ENCODE measurements around the gene GUCA2A.

The GUCA2A gene

DNA sequence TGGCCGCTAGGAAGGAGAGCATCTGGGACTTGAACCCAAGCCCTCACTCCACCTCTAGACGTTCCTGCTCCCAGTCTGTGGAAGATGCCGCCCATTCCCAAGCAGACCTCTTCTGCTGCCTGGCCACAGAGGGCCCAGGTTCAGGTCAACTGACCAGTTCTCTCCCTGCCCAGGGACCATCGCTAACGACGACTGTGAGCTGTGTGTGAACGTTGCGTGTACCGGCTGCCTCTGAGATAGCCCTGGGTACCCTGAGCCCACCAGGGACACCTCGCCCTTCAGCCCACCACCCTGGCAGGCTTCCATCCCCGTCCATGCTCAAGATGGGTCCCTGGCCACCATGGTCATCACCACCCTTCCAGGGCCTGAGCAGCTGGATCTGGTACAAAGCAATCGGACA, 9.2 kb downstream of the GUCA2A start:
- DNase-seq (ENCODE audit: low read depth in 1 of 2, low spot score in 1 of 2): no peak

DNA sequence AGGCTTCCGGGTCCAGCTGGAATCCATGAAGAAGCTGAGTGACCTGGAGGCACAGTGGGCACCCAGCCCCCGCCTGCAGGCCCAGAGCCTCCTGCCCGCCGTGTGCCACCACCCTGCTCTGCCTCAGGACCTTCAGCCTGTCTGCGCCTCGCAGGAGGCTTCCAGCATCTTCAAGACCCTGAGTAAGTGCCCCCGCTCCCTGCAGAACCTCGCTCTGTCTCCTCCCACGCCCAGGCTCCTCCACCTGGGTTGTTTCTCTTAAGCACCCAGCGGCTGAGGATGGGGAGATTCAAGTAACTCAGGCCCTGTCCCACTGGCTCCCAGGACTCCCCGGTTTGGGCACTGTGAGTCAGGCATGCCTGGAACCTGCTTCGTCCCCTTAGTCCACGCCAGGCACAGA, 9.9 kb downstream of the GUCA2A start:
- DNase-seq (ENCODE audit: low read depth in 1 of 2, low spot score in 1 of 2): no peak

DNA sequence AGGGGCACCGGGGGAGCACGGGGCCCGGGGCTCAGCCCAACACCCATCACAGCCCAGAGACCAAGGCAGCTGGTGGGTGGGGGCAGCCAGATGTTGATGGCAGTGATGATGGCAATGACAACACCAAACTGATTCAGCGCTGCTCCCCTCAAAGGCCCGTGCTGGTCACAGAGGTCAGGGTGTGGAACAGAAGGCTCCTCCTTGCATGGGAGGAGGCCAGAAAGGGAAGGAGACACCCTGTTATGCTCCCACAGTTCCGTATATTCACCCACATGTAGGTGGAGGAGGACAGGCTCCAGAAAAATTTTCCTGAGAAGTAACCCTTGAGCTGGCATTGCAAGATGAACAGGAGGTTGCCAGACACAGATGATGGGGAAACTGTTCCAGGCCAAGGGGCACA, 10.9 kb downstream of the GUCA2A start:
- DNase-seq (ENCODE audit: low read depth in 1 of 2, low spot score in 1 of 2): no peak

DNA sequence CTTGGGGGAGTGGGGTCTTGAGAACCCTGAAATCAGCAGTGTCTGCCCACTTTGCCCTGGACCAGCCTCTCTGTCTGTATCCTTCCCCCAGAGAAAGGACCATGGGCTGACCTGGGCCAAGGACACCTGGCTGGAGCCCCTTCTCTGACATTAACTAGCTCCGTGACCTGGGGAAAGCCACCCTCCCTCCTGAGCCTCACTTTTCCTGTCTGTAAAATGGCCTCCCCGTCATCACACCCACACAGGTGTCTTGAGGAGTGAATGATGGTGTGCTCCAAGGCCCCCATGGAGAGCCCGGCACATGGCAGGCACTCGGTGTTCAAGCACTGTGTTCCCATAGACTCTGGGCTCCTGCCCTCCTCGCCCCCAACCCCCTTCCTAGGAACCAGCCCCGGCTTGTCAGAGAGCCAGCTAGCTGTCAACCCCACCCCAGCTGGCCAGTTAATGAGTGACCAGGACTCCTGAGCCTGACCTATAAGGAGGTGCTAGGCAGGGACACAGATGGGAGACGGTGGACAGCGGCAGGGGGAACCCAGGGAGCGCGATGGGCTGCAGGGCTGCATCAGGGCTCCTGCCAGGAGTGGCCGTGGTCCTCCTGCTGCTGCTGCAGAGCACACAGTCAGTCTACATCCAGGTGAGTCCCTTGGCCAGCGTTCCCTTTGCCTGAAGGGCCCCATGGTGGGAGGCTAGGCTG, 11.5 kb downstream of the GUCA2A start, which contains the start of gene GUCA2B:
TSS of gene GUCA2B (plus strand) at position 504 of the 694 bp plus-strand sequence. CDS start at position 545, 41 bp downstream.
- no peak for DNase-seq (ENCODE audit: low read depth in 1 of 2, low spot score in 1 of 2)

DNA sequence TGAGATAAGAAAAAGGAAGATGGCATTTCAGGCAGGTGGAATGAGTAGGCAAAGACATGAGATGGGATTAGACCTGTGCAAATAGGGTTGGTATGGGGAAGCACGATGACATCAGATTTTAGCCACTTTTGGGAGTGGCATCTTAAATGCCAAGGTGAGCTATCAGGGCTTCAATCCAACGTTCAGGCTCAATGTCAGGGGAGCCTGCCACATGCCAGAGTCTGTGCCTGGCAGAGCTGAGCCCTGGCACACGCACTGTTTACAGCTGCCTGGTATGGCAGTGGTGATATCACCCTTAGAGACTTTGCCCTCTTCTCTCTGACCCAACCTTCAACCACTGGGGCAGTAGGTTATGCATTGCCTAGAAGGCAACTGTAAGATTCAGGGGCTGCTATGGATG, 12.4 kb downstream of the GUCA2A start:
- DNase-seq (ENCODE audit: low read depth in 1 of 2, low spot score in 1 of 2): no peak

- no peak for DNase-seq (ENCODE audit: low read depth in 1 of 2, low spot score in 1 of 2)
These were observed 13.9 kb downstream of the GUCA2A start for GRCh38 chr1:42150651-42151050.

DNA sequence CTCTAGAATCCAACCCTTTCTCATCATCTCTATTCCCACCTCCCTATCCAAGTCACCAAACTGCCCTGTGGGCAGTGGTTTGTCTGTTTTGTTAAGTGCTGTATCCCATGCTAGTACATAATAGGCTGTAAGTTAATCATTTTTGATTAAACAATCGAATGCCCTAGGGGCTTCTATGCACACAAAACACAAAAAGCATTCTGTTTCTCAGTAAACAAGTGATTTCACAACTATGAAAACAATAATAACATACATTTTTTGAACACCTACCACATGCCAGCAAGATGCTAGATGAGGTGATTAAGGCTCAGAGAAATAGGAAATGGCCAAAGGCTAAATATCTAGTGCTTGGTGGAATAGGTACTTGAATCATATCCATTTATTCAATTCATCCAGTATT, 16.4 kb downstream of the GUCA2A start:
- DNase-seq (ENCODE audit: low read depth in 1 of 2, low spot score in 1 of 2): no peak

GRCh38 chr1:42146626-42147320, 17.8 kb downstream of the GUCA2A start:
- DNase-seq (ENCODE audit: low read depth in 1 of 2, low spot score in 1 of 2): peak; percentile 28 to 50

DNA sequence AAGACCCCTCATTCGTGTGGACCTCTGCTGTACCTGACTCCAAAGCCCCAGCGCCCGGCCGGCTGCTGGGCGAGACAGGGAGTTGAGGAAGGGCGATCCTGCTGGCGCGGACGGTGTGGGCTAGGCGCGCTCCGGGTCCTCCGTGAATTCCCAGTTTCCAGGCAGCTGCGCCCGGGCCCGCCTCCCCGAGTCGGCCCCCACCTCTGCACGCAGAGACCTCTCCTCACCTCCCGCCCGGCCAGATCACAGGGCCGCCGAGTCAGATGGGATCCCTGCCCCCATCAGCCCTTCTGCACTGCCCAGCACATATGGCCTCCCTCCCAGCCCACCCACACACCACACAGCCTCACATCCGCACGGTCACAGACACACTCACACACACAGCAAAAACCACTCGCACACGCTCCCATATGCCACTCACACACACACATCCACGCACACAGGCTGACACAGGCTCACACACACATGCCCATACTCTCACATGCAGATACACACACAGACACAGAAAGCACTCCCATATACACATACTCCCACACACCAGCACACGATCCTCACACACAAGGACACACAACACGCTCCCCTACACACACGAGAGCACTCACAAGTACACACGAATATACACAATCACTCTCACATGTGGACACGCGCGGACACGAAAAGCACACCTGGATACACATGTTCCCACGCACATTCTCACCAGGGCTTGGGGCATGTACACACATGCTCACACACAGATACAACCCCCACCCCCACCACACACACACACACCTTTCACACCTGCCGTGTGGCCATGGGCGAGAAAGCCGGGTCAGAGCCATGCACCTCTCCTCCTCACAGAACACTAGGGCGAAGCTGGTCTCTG, 18.6 kb downstream of the GUCA2A start:
- no peak for DNase-seq (ENCODE audit: low read depth in 1 of 2, low spot score in 1 of 2)

- DNase-seq (ENCODE audit: low read depth in 1 of 2, low spot score in 1 of 2): no peak
These were observed 19.2 kb downstream of the GUCA2A start for GRCh38 chr1:42145389-42145716.

GRCh38 chr1:42144711-42145388, 19.7 kb downstream of the GUCA2A start:
- no peak for DNase-seq (ENCODE audit: low read depth in 1 of 2, low spot score in 1 of 2)

DNA sequence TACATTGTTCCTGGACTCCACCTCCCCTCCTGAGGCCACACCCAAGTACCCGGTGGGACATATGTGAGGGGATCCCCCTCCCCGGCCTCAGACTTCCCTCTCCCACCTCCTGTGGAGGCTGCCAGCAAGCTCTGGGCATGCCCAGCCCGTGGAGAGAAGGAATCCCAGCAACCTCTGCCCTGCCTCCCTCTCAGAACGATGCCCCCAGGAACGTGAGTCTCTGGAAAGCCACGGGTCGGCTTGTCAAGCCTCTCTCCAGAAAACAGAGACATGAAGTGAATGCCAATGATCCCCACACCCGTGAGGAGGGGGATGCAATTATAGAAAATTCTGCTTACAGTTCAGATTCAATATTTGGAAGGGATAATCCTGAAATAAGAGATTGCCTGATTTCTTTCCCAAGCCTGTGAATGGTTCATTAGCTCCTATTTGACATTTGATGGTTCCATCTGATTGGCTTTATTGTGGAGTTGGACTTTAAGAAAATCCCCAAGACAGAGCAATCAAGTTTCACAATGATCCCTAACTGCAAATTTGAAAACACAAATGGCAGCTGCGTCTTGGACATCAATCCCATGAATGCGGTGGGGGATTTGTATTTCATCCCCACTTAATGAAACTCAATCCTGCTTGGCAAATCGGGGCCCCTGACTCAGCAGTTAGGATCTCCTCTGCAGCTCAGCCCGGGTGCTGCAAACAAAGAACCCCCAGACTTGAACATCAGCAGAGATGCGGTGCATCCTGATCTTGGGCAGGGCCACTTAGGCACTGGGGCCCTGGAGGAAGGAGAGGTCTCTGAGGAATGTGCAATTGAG, 20.4 kb downstream of the GUCA2A start:
- DNase-seq (ENCODE audit: low read depth in 1 of 2, low spot score in 1 of 2): no peak

DNA sequence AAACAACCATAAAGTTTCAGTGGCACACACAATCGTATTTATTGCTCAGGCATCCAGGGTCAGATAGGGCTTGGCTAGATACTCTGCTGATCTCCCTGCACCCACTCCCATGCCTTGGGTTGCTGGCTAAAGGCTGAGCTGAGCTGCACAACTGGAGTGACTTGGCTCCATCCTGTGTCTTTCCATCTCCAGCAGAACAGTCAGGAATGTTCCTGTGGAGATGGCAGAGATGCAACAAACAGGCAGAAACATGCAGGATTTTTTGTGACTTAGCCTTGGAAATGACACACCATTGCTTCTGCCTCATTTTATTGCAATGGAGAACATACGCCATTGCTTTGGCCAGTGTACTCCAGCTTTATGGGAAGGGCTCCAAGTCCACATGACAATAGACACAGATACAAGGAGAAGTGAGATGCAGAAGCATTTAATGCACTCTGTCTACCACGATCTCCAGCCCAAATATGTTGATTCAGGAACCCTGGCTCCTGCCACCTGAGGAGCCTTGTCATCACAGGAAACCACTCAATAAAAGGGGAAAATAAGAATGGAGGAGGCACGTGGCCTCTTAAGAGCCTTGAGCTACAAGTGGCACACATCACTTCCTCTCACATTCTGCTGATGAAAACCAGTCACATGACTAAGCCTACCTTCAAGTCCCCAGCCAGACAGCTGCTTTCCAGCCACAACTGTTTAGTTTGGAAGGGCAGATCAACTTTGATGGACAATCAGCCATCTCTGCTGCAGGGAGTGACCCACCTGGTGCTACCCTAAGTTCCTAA, 21.5 kb downstream of the GUCA2A start:
- no peak for DNase-seq (ENCODE audit: low read depth in 1 of 2, low spot score in 1 of 2)

DNA sequence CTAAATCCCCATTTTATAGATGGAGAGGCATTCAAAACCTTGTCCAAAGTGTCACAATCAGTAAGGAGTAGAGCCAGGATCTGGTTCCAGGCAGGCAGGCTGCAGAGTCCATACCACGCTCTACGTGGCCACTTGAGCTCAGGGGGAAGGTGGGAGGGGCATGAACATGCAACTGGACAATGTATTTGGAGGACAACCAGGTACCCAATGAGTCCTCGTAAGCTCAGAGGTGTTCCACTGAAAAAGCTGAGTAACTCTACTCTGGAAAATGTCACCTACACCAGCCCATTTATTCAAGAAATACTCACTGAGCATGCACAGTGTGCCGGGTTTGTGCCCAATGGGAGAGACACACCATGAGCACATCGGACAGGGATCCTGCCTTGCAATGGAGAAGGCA, 22.6 kb downstream of the GUCA2A start:
- DNase-seq (ENCODE audit: low read depth in 1 of 2, low spot score in 1 of 2): no peak

DNA sequence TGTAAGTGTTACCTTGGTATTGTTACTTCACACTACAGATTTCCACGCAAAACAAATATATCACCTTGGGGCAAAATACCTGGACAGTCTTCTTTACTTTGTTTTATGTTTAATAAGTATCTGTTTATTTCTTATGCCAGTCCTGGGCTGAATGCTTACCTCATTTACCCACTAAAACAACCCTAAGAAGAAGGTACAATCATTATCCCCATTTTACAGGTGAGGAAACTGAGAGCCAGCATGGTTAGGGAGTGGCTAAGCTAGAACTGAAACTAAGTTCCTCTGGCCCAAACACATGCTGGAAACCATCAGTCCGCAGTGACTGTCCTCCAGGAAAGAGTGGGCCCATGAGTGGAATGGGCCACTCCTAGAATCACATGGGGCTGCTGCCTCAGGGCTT, 24.4 kb downstream of the GUCA2A start:
- DNase-seq (ENCODE audit: low read depth in 1 of 2, low spot score in 1 of 2): no peak

DNA sequence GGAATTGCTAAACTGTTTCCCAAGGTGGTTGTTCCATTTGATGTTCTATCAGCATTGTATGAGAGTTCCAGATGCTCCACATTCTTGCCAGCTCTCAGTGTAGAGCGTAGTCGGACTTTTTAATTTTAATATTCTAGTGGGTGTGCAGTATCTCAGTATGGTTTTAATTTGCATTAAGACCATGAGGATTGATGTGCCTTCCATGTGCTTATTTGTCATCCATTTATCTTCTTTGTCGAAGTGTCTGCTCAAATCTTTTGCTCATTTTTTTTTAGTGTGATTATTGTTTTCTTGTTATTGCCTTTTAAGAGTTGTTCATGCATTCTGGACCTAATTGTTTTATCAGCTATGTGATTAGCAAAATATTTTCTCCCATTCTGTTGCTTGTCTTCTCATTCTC, 25.1 kb downstream of the GUCA2A start:
- no peak for DNase-seq (ENCODE audit: low read depth in 1 of 2, low spot score in 1 of 2)

- DNase-seq (ENCODE audit: low read depth in 1 of 2, low spot score in 1 of 2): no peak
These were observed 26.0 kb downstream of the GUCA2A start for GRCh38 chr1:42138586-42138985.

- DNase-seq (ENCODE audit: low read depth in 1 of 2, low spot score in 1 of 2): no peak
These were observed 26.8 kb downstream of the GUCA2A start for GRCh38 chr1:42137766-42138165.

- DNase-seq (ENCODE audit: low read depth in 1 of 2, low spot score in 1 of 2): no peak
These were observed 28.1 kb downstream of the GUCA2A start for GRCh38 chr1:42136466-42136865.

GRCh38 chr1:42135426-42135825, 29.1 kb downstream of the GUCA2A start:
- DNase-seq (ENCODE audit: low read depth in 1 of 2, low spot score in 1 of 2): no peak
